Stimulated activated CD4-positive, alpha-beta T cell treated with anti-CD3 and anti-CD28 coated beads, TNF-alpha, amount 100 ng/mL, for 4 hours (primary cell): ENCODE measurements around the gene SMIM5.

Experiments
- DNase-seq, 3 experiments: peaks; one replicate each; pipeline ENCODE4 v3.0.0-alpha.2; 2020; ENCODE audit warnings: low read depth in 3 of 3

Gene SMIM5

GRCh38 chr17:75639771-75640555 is 6.7 kb downstream of the SMIM5 start:
- no peak for DNase-seq

GRCh38 chr17:75640556-75641119 is 7.4 kb downstream of the SMIM5 start:
- no peak for DNase-seq

GRCh38 chr17:75641343-75641742 is 8.1 kb downstream of the SMIM5 start:
- DNase-seq = no peak

- no peak for DNase-seq
These were observed 9.0 kb downstream of the SMIM5 start for GRCh38 chr17:75642182-75642783.

GRCh38 chr17:75642784-75643642 is 9.8 kb downstream of the SMIM5 start:
- no peak for DNase-seq

- DNase-seq = no peak
These were observed 10.4 kb downstream of the SMIM5 start for GRCh38 chr17:75643643-75644017.

GRCh38 chr17:75645501-75645888 is 12.3 kb downstream of the SMIM5 start:
- no peak for DNase-seq

- no peak for DNase-seq
These were observed 12.8 kb downstream of the SMIM5 start for GRCh38 chr17:75645889-75646637.

GRCh38 chr17:75646638-75646992 is 13.4 kb downstream of the SMIM5 start:
- DNase-seq = no peak

- no peak for DNase-seq
These were observed 13.8 kb downstream of the SMIM5 start for GRCh38 chr17:75647061-75647460.

GRCh38 chr17:75647921-75648320 is 14.7 kb downstream of the SMIM5 start:
- no peak for DNase-seq

- DNase-seq = no peak
These were observed 16.5 kb downstream of the SMIM5 start for GRCh38 chr17:75649687-75650086.

GRCh38 chr17:75650874-75651273 is 17.6 kb downstream of the SMIM5 start:
- no peak for DNase-seq

GRCh38 chr17:75652341-75652740 is 19.1 kb downstream of the SMIM5 start:
- DNase-seq = no peak

- DNase-seq = no peak
These were observed 19.8 kb downstream of the SMIM5 start for GRCh38 chr17:75652934-75653549.

- no peak for DNase-seq
These were observed 20.9 kb downstream of the SMIM5 start for GRCh38 chr17:75654176-75654575.

- no peak for DNase-seq
These were observed 25.0 kb downstream of the SMIM5 start for GRCh38 chr17:75658237-75658636.

GRCh38 chr17:75661531-75661930 is 28.3 kb downstream of the SMIM5 start:
- no peak for DNase-seq

- DNase-seq = no peak
These were observed 29.3 kb downstream of the SMIM5 start for GRCh38 chr17:75662511-75662910.

GRCh38 chr17:75664099-75664549 is 30.9 kb downstream of the SMIM5 start:
- no peak for DNase-seq

GRCh38 chr17:75665981-75666380 is 32.7 kb downstream of the SMIM5 start:
- DNase-seq = no peak
